HG03571 (cell line): ENCODE measurements around the gene FCHO2.
"Not testable (repeated sequence)": the region's sequence is repeated elsewhere in the genome, so short reads cannot be mapped to it uniquely, and the experiment has no call there.

Source experiments
- ATAC-seq: cut with Tn5 transposase; IDR thresholded peaks from one replicate; pipeline ENCODE4 v1.9.1; 2021; ENCODE audit not compliant: unreplicated experiment

Gene FCHO2

GRCh38 chr5:72955143-72955767 is 586 bp upstream of the FCHO2 start:
- peak; percentile 38 for ATAC-seq

- ATAC-seq: peak; percentile 35
Observed at GRCh38 chr5:72956324-72957140, 691 bp downstream of the FCHO2 start.

- ATAC-seq: no peak
Observed at GRCh38 chr5:72957337-72957736, 1.5 kb downstream of the FCHO2 start.

- ATAC-seq: no peak
Observed at GRCh38 chr5:72959257-72959656, 3.4 kb downstream of the FCHO2 start.

- not testable (repeated sequence) for ATAC-seq
Observed at GRCh38 chr5:72974481-72974880, 18.6 kb downstream of the FCHO2 start.

- ATAC-seq: not testable (repeated sequence)
Observed at GRCh38 chr5:72976810-72977209, 21.0 kb downstream of the FCHO2 start.

- ATAC-seq: no peak
Observed at GRCh38 chr5:72985719-72986118, 29.9 kb downstream of the FCHO2 start.

GRCh38 chr5:72988769-72989168 is 32.9 kb downstream of the FCHO2 start:
- no peak for ATAC-seq

- no peak for ATAC-seq
Observed at GRCh38 chr5:72991394-72991793, 35.6 kb downstream of the FCHO2 start.

- ATAC-seq: no peak
Observed at GRCh38 chr5:72994578-72994977, 38.7 kb downstream of the FCHO2 start.

GRCh38 chr5:72996632-72997031 is 40.8 kb downstream of the FCHO2 start:
- ATAC-seq: no peak

GRCh38 chr5:72999916-73000315 is 44.1 kb downstream of the FCHO2 start:
- no peak for ATAC-seq

GRCh38 chr5:73005886-73006285 is 50.0 kb downstream of the FCHO2 start:
- ATAC-seq: no peak

GRCh38 chr5:73007051-73007450 is 51.2 kb downstream of the FCHO2 start:
- no peak for ATAC-seq

GRCh38 chr5:73008831-73009230 is 53.0 kb downstream of the FCHO2 start:
- ATAC-seq: no peak

- not testable (repeated sequence) for ATAC-seq
Observed at GRCh38 chr5:73011612-73012011, 55.8 kb downstream of the FCHO2 start.

GRCh38 chr5:73018892-73019291 is 63.1 kb downstream of the FCHO2 start:
- no peak for ATAC-seq

- no peak for ATAC-seq
Observed at GRCh38 chr5:73019766-73020165, 63.9 kb downstream of the FCHO2 start.

GRCh38 chr5:73022471-73023169 is 66.8 kb downstream of the FCHO2 start:
- no peak for ATAC-seq

GRCh38 chr5:73024946-73025544 is 69.2 kb downstream of the FCHO2 start:
- ATAC-seq: not testable (repeated sequence)

- ATAC-seq: no peak
Observed at GRCh38 chr5:73027361-73027760, 71.5 kb downstream of the FCHO2 start.
